ENCODE measurements around the gene SLC25A43. TPM values are rescaled to one million over a fixed set of nuclear protein-coding genes. Genes with fewer than 3 reads are reported as not detected.
A peak's percentile ranks its signal among the peaks of the same experiment; 100 is the strongest.
"Not testable (repeated sequence)": the region's sequence is repeated elsewhere in the genome, so short reads cannot be mapped to it uniquely, and the experiment has no call there.

SLC25A43 gene
- total RNA-seq, 1 donor from 2014 or later: 13.4 TPM

- FAIRE-seq: no peak
- no peaks in the 10 kb centered on the region for H3K36me3 ChIP-seq (ENCODE audit: control insufficient read depth, insufficient read depth, low read length)
- peak overlapping the region; percentile 10 for H3K4me3 ChIP-seq (ENCODE audit: low read depth, low read length)
- peak; percentile 78 for TF ChIP-seq CTCF (IDR thresholded peaks at IDR 0.05; ENCODE audit: insufficient read depth, low read length, severe bottlenecking)
- no peaks in the 10 kb centered on the region for H3K27me3 ChIP-seq (ENCODE audit: control insufficient read depth, insufficient read depth, low read length)
- peak; percentile 41 for DNase-seq (ENCODE audit: low read depth)
These were observed 83.6 kb downstream of the SLC25A43 start for GRCh38 chrX:119482481-119483480.

GRCh38 chrX:119486745-119487144 is 87.6 kb downstream of the SLC25A43 start:
- no peak for TF ChIP-seq CTCF (IDR thresholded peaks at IDR 0.05; ENCODE audit: insufficient read depth, low read length, severe bottlenecking)
- DNase-seq (ENCODE audit: low read depth) (no peak), FAIRE-seq (no peak)
- Histone ChIP-seq H3K4me3 (ENCODE audit: low read depth, low read length) (no peak overlapping the region), H3K36me3 (ENCODE audit: control insufficient read depth, insufficient read depth, low read length) (no peaks in the 10 kb centered on the region), H3K27me3 (ENCODE audit: control insufficient read depth, insufficient read depth, low read length) (no peaks in the 10 kb centered on the region)

- H3K4me3 ChIP-seq (ENCODE audit: low read depth, low read length); H3K36me3 ChIP-seq (ENCODE audit: control insufficient read depth, insufficient read depth, low read length); FAIRE-seq; H3K27me3 ChIP-seq (ENCODE audit: control insufficient read depth, insufficient read depth, low read length); DNase-seq (ENCODE audit: low read depth): not testable (repeated sequence)
These were observed 88.6 kb downstream of the SLC25A43 start for GRCh38 chrX:119487766-119488165.

- peak; percentile 37 for TF ChIP-seq CTCF (IDR thresholded peaks at IDR 0.05; ENCODE audit: insufficient read depth, low read length, severe bottlenecking)
- H3K27me3 ChIP-seq (ENCODE audit: control insufficient read depth, insufficient read depth, low read length): no peaks in the 10 kb centered on the region
- H3K36me3 ChIP-seq (ENCODE audit: control insufficient read depth, insufficient read depth, low read length): no peaks in the 10 kb centered on the region
- H3K4me3 ChIP-seq (ENCODE audit: low read depth, low read length): no peak overlapping the region
- FAIRE-seq (no peak), DNase-seq (ENCODE audit: low read depth) (no peak)
These were observed 89.6 kb downstream of the SLC25A43 start for GRCh38 chrX:119488749-119489148.

- no peak overlapping the region for H3K4me3 ChIP-seq (ENCODE audit: low read depth, low read length)
- no peaks in the 10 kb centered on the region for H3K27me3 ChIP-seq (ENCODE audit: control insufficient read depth, insufficient read depth, low read length)
- no peak for DNase-seq (ENCODE audit: low read depth)
- H3K36me3 ChIP-seq (ENCODE audit: control insufficient read depth, insufficient read depth, low read length): no peaks in the 10 kb centered on the region
- no peak for TF ChIP-seq CTCF (IDR thresholded peaks at IDR 0.05; ENCODE audit: insufficient read depth, low read length, severe bottlenecking)
- FAIRE-seq: no peak
These were observed 90.3 kb downstream of the SLC25A43 start for GRCh38 chrX:119489212-119490074.

GRCh38 chrX:119492463-119492862 is 93.3 kb downstream of the SLC25A43 start:
- FAIRE-seq (no peak), DNase-seq (ENCODE audit: low read depth) (peak; percentile 62)
- H3K36me3 ChIP-seq (ENCODE audit: control insufficient read depth, insufficient read depth, low read length): no peaks in the 10 kb centered on the region
- H3K27me3 ChIP-seq (ENCODE audit: control insufficient read depth, insufficient read depth, low read length): no peaks in the 10 kb centered on the region
- no peak overlapping the region for H3K4me3 ChIP-seq (ENCODE audit: low read depth, low read length)
- TF ChIP-seq CTCF (IDR thresholded peaks at IDR 0.05; ENCODE audit: insufficient read depth, low read length, severe bottlenecking): no peak

GRCh38 chrX:119493851-119494495 is 94.8 kb downstream of the SLC25A43 start:
- not testable (repeated sequence) for FAIRE-seq; H3K36me3 ChIP-seq (ENCODE audit: control insufficient read depth, insufficient read depth, low read length); H3K4me3 ChIP-seq (ENCODE audit: low read depth, low read length); H3K27me3 ChIP-seq (ENCODE audit: control insufficient read depth, insufficient read depth, low read length)
- peak; percentile 66 for DNase-seq (ENCODE audit: low read depth)

All from bronchial epithelial cell (primary cell).